ENCODE data around the gene MIEF2.
"Not testable (repeated sequence)": the region's sequence is repeated elsewhere in the genome, so short reads cannot be mapped to it uniquely, and the experiment has no call there.

The MIEF2 gene

DNA sequence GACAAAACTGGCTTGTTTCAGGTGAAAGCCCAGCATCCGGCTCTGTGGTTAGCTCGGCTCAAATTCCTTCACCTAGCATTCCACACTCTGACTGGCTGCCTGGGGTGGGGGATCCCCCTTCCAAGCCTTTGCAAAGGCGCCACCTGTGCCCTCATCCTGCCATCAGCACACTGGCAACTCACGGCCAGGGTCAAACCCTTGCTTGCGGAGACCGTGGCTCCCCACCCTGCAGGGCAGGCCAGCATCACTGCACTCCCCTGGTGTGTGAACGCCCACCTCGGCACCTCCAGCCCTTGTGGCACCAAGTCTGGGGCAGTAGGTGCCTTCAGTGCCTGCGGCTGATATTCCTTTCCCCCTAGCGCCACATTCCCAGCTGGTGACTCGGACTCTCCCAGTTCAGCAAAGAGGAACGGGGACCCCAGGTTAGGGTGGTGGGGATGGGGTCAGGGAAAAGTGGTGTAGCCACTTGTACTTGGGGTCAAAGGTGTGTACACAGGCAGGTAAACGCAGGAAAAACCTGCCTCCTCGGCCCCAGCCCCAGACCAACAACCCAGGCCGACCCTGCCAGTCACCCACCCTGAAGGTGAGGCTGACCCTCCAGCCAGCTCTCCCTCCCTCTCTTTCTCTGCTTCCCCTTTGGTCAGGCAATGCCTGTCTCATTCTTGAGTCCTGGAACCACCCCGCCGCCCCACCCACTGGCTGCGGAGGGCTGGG lies 3.0 kb upstream of the MIEF2 start:
- DNase-seq = peak in 1 of 5 donors; percentile 28

DNA sequence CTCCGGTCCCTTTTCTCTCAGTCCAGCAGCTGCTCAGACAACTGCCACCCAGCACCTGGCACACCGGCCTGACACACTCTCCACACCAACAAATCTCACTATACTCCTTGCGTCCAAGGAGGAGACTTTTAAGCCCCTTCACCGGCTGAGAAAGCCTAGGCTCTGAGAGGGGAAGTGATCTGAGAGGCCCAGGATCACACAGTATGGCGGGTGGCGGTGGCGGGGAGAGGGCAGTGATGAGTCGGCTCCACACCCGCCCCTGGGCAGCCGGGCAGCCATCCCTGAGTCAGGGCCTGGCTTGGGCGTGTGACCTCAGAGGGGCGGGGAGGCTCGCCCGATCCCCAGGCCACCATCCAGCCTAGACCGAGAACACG lies 2.5 kb upstream of the MIEF2 start:
- peak in 4 of 5 donors; percentile 33 to 38 (median 34) for DNase-seq

DNA sequence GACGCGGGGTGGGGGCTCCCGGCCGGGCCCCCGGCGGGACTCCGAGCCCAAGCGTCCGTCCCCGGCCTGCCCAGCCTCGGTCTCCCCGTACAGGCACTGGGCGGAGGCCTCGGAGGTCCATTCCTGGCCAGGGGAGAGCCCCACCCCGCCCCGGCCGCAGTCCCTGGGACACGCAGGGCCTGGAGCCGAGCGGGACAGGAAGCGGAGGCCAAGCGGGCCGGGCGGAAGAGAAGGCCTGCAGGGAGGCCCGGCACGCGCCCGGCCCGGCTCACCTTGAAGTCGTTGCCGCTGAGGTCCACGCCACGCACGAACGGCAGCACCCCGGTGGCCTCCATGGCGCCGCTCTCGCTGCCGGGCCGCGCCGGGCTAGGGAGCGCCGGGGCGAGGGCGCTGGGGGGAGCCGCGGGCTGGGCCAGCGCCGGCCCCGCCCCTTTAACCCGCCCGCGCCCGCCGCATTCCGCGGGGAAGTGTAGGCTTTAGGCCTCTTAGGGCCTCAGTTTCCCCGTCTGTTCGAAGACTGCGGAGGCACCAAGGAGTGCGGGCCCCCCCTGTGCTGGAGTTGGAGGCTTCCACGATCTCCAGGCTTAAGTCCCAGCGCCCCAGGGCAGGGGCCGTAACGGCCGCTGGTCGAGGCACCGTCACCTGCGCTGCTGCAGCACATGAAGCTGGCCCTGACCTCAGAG lies 2.0 kb upstream of the MIEF2 start, which contains the start of gene FLII:
TSS of gene FLII (minus strand) at position 383 of the 683 bp plus-strand sequence. CDS start at position 335, 48 bp downstream.
- peak; percentile 33 to 59 (median 41) for DNase-seq

DNA sequence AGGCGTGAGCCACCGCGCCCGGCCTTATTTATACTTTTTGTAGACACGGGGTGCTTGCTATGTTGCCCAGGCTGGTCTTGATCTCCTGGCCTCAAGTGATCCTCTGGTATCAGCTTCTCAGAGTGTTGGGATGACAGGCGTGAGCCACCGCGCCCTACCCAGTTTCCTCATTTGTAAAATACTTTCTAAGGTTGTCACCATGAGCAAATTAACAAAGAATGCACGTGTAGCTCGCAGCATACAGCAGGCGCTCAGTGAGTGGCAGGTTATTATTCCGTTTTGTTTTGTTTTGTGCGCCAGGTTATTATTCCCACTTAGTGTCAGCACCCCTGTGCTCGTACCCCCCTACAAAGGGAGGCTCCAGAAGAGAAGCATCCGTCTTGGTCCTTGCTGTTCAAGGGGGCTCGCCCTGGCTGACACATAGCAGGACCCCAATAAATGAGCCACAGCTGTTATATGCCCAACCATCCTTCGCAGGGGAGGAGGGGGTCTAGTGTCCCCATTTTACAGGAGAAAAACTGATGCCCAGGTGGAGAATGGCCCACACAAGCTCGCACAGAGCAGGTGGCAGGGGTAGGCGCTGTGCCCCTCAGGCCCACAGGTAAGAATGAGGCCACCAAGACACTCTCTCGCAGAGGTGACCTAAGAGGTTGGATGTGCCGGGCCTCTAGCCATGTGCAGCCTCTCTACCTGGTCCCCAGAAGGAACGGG lies 686 bp upstream of the MIEF2 start:
- DNase-seq = no peak

DNA sequence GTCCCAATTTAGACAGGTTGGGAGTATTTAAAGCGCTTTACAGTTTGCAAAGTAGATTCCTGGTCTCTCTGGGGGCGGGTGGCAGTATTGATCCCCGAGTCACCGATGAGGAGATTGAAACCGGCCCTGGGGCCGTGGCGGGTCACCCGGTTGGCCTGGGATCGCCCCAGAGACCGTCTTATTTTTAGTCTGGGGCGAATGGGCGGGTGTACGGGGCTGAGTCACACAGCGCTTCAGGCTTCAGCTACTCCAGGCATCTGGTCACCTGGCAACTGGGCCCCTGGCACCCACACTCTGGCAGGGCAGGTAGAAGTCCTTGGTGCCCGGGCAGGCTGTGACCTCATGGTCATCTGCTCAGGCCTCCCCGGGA lies 669 bp downstream of the MIEF2 start:
- no peak for DNase-seq

DNA sequence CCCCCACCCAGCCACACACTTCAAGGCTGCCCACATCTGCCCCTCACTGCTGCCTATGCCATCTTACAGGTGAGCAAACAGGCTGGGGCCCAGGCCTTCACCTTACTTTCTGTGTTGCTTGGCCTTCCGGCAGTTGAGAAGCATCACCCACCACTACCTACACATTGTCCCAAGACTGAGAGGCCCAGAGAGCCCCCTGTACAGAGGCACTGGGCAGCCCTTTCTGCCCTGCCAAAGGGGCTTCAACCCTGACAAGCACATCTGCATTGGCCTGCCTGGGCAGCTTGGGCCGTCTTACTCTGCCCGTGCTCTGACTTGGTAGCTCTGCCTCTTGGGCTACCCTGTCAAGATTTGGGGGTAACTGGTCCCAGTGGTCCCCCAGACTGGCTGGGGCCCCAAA lies 1.2 kb downstream of the MIEF2 start:
- DNase-seq = no peak

DNA sequence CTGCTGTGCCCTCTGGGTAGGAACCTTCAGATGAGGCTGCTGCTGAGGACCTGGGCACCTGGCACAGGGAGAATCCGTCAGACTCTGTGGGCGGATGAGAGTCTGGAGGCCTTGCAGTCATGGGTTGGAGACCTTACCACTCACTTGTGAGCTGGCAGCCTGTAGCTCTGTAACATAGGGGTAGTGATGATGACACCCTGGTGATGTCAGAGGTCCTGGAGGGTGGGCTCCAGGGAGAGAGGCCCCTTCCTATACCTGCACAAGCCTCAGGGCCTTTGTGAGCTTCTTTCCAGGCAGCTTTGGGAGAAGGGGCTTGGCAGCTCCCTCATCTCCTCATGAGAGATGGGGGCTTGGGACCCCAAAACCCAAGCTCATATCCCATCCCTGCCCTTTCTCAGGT lies 1.6 kb downstream of the MIEF2 start:
- no peak for DNase-seq

DNA sequence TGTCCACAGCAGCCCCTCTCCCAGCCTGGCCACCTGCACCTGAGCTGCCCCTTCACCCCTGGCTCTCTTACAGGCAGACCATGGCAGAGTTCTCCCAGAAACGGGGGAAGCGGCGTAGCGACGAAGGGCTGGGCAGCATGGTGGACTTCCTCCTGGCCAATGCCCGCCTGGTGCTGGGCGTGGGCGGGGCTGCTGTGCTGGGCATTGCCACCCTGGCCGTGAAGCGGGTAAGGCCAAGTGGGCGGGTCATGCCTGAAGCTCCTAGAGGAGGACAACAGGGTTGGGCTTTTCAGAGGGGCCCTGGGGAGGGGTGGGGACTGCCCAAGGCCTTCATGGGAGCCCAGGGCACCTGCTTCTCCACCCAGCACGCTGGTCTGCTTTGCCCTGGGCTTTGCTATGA lies 2.2 kb downstream of the MIEF2 start:
- DNase-seq = no peak

DNA sequence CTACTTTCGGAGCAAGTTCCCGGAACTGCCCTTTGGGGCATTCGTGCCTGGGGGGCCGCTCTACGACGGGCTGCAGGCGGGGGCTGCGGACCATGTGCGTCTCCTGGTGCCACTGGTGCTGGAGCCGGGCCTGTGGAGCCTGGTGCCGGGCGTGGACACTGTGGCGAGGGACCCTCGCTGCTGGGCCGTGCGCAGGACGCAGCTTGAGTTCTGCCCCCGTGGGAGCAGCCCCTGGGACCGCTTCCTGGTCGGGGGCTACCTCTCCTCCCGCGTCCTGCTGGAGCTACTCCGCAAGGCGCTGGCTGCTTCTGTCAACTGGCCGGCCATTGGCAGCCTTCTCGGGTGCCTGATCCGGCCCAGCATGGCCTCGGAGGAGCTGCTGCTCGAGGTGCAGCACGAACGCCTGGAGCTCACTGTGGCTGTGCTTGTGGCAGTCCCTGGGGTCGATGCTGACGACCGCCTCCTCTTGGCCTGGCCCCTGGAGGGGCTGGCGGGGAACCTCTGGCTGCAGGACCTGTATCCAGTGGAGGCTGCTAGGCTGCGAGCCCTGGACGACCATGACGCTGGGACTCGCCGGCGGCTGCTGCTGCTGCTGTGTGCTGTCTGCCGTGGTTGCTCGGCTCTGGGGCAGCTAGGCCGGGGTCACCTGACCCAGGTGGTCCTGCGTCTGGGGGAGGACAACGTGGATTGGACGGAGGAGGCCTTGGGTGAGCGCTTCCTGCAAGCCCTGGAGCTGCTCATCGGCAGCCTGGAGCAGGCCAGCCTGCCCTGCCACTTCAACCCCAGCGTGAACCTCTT lies 3.6 kb downstream of the MIEF2 start:
- no peak for DNase-seq

DNA sequence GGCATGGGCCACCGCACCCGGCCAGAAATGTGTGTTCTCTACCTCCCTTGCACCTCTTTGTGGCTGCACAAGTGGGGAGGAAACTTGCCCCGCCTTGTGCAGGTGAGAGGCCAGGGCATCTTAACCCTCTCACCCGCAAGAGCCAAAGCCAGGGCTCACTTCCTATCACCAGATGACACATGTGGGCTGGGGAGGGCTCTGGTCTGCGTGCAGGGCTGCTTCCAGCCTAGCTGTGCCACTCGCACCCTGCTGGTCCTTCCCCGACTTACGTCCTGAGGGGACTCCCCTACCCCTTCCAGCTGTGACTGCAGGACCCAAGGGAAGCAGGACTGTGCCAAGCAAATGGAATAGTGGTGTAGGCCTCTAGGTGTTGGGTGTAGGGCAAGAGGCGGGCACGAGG lies 6.9 kb downstream of the MIEF2 start:
- DNase-seq = no peak

DNA sequence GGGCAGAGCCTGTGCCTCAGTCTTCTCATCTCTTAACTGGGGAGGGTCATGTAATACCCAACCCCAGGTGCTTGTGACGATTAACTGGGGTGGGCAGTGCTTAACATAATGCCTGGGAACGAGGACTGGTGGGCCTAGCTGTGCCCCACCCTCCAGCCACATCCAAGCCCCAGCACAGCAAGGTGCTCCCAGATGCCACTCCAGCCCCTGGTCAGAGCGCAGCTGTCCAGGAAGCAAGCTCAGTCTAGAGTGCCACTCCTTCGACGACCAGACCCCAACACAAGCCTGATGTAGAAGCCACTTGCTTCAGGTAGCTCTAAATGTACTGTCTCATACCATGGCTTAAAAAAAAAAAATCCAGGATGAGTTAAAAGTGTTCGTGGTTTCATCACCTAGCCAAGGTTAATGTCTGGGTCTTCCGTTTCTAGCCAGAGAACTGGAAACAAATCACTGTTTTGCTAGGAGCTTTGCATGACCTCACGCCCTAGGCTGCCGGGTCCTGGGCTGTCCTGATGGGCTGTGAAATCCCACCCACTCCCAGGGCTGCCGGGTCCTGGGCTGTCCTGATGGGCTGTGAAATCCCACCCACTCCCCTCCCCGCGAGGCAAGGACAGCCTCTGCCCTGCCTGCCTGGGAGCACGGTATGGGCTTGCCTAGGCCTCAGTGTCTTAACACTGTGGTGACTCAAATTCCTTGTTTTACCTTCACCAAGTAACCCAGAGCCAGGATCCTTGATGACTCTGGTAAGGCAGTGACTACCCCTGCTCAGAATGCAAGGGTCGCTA lies 7.7 kb downstream of the MIEF2 start:
- DNase-seq = peak in 1 of 5 donors; percentile 16

DNA sequence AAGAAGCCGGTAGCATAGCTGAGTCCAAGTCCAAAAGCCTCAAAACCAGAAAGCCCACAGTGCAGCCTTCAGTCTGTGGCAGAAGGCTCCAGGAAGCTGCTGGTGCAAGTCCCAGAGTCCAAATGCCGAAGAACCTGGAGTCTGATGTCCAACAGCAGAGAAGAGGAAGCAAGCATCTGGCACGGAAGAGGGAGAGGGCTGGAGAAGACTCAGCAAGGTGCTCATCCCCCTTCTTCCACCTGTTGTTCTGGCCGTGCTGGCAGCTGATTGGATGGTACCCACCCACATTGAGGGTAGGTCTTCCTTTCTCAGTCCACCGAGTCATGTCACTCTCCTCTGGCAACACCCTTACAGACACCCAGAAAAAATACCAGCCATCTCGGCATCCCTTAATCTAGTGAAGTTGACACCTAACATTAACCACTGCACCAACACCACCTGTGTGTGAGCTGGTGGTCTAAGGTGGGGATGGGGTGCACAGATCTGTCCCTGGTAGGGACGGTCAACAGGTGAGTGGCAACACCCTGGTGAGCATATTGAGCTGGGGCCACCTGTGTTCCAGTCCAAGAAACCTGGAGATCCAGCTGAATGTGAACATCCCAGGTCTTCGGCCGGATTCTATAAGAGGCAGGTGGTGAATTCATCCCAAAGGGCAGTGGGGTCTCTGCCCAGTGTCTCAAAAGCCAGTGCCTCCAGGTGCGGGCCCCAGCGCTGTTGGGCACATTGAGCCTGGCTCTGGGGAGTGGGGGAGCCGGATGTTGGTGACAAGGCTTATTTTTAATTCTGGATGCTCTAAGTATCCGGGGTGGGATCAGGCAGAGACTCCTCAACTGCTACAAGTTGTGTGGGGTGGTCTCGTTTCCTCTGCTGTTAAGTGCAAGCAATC lies 9.8 kb downstream of the MIEF2 start:
- no peak for DNase-seq

DNA sequence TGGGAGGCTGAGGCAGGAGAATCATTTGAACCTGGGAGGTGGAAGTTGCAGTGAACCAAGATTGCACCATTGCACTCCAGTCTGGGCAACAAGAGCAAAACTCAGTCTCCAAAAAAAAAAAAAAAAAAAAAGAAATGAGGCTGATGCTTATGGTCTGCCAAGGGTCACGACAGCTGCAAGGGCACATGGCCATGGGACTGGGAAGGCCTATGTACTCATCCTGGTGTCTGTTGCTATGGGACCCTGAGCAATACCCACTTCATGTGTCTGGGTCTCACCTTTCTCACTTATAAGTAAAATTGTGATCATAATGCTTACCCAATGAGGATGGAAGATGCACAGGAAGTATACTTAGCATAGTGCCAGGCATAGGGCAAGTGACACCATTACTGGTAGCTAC lies 16.6 kb downstream of the MIEF2 start:
- no peak for DNase-seq

DNA sequence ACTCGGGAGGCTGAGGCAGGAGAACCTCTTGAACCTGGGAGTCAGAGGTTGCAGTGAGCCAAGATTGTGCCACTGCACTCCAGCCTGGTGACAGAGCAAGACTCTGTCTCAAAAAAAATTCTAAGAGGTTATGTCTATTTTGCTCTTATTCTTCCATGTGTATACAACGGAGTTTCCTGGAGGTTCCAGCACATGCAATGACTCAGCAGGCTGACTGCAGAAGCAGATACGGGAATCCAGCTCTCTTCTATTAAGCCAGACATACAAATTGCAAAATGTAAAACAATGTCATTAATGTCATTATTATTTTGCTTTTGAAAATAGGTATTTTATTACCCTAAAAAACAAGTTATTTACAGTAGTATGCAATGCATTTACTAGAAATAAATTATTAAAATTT lies 18.4 kb downstream of the MIEF2 start:
- no peak for DNase-seq

DNA sequence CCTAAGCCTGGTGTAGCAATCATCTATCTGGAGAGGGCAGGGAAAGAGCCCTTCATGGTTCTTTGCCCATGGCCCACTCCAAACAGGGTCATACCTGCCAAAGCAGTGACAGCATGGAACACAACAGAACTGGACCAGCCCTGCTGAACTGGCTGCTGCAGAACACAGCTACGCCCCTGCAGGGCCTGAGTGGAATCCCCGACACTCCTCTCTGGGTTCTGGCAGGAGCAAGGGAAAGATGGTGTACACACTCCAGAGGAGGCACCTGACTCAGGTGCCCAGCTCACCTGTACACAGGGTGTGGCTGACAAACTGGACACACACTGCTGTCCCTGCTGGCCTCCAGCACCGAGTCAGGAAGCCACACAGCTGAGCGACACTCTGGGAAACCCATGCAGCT lies 19.8 kb downstream of the MIEF2 start:
- DNase-seq = no peak

DNA sequence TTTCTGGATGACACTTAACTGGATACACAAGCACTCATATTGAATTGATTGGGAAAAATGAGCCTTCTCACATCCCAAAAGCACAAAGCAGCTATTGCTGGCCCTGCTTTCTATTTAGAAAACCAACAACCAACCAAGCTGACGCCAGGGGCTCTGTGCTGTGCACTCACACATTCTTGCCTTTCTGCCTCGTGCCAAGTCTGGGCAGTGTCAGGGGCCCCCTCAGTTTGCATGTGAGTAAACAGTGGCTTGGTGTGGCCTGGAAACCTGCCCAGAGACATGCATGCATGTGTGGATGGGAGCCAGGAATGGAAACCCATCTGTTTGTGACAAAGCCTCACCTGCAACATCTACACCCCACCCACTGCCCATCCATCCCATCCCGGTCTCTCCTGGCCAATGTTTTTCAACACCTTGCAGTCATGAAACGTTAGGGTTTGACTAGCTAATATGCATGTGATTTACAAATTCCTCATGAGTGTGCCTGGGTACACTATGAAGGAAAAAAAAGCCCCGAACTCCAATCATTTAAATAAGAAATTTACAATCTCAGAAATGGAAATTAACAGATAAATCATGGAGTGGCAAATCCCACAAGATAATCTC lies 20.4 kb downstream of the MIEF2 start:
- no peak for DNase-seq

DNA sequence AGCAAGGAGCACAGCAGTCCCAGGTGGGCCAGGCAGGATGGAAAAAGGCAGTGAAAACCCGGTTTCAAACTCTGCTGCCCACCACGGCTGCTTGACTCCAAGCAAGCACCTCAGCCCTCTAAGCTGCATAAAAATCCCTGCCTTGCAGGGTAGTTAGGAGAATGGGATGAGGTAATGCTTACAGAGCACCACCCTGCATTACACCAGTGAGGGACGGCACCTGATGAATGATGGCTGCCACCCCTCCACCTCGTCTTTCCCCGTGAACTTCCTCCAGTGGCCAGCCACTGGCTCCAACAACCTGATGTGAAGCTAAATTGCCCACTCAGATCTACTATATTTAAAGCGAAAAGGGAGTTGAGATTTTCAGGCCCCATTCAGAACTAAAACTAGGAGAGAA lies 21.3 kb downstream of the MIEF2 start:
- DNase-seq = no peak

DNA sequence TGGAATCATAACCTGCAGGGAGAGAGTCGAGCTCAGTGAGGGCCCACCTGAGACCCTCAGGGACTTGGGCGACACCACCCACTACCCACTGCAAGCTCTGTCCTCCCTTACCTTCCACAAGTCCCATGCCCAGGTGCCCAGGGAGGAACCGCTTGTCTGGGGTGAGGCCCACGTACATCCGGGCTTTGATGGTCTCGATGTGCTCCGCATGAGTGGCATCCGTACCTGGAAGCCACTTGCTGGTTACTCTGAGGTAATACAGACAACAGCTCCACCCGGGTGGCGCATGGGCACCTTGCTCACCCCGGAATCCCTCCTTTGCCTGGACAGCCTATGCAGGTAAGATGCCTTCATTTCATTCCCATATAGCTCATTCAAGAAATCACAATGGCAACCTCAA lies 24.8 kb downstream of the MIEF2 start:
- no peak for DNase-seq

DNA sequence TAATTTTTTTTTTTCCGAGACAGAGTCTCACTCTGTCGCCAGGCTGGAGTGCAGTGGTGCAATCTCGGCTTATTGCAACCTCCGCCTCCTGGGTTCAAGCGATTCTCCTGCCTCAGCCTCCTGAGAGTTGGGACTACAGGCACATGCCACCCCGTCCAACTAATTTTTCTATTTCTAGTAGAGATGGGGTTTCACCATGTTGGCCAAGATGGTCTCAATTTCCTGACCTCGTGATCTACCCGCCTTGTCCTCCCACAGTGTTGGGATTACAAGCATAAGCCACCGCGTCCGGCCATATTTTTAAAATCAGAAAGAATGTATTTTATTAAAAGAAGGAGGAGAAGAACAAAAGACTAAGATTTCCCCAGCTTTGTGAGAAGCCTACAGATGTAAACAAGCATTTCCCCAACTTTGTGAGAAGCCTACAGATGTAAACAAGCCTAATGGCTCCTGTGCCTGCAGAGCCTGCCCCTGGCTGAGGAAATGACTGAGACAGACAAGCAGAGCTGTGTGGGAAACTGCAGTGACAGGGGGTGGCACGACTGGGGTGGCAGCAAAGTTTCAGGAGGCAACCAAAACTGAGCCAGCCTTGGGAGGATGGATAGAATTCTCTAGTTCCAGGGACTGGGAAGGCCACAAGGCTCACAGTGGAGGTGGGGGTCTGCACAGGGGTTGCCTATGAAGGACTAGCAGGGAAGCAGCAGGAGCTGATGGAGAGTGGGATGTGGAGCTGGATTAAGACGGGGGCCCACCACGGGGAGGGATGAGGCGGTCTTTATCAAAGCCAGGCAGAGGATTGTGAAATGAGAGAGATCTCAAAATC lies 31.5 kb downstream of the MIEF2 start:
- no peak for DNase-seq

DNA sequence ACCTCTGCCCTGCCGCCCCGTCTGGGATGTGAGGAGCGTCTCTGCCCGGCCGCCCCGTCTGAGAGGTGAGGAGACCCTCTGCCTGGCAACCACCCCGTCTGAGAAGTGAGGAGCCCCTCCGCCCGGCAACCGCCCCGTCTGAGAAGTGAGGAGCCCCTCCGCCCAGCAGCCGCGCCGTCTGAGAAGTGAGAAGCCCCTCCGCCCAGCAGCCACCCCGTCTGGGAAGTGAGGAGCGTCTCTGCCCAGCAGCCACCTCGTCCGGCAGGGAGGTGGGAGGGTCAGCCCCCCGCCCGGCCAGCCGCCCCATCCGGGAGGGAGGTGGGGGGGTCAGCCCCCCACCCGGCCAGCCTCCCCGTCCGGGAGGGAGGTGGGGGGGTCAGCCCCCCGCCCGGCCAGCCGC lies 37.6 kb downstream of the MIEF2 start:
- not testable (repeated sequence) for DNase-seq
